Fibroblast of skin of abdomen (primary cell): ENCODE data around the gene SPEN.
A peak's percentile ranks its signal among the peaks of the same experiment; 100 is the strongest.
"Not testable (repeated sequence)": the region's sequence is repeated elsewhere in the genome, so short reads cannot be mapped to it uniquely, and the experiment has no call there.

Experiments used
- DNase-seq: peaks from one replicate; pipeline ENCODE4 v3.0.0-alpha.2; 2013

The SPEN gene

DNA sequence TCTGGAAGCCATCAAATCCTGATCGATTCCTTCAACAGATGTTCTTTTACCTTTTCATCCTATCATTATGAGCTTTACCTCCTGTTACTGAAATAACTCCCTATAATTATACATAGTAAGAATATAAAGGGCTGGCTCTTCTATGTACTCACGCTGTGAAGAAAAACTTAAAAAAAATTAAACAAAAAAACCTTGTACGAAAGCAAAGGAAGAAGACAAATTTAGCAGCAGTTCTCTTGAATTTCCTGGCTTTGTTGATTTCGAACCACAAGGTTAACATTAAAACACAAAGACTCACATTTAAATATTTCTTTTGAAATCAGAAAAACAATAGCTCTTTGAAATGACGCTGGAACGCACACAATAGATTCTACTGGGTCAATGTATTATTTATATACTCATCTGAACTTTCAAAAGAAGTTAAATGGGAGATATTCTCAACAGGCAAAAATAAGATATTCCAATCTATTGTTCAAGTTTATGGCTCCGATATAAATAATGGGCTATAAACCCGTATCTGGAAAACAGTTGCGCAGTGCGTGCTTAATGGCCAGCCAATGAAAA, 13.6 kb upstream of the SPEN start:
- no peak for DNase-seq

DNA sequence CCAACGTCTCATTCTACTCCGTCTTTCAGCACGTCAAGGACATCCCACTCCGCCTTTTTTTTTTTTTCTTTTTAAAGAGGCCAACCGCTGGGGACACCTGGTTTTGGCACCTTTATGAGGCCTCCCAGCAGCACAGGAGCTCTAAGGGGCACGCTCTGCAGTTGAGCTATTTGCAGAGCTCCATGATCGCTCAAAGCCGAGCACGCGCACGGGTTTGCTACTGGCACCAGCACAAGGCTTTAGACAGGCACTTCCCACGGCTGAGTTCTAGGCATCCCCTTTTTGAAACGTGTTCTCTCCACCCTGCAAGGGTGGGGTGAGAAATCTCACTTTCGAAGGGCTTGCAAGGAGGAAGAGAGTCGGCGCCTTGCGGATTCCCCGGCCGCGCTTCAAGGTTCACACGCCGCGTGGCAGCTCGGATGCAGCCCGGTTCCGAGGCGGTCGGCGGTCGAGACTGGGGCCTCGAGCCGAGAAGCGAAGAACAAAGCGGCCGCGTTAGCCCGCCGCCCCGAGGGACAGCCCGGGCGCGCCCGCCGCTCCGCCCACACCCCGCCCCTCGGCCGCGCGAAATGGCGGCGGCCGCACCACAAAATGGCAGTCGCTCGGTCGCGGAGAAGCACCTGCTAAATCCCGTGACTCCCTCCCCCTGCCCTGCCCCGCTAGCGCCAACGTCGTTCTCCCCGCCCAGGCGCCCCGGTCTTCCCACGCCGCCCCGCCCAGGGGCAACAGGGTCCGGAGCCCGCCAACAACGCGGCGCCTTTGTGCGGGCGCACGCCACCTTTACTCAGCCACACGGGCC, 12.9 kb upstream of the SPEN start:
- DNase-seq: peak; percentile 90

DNA sequence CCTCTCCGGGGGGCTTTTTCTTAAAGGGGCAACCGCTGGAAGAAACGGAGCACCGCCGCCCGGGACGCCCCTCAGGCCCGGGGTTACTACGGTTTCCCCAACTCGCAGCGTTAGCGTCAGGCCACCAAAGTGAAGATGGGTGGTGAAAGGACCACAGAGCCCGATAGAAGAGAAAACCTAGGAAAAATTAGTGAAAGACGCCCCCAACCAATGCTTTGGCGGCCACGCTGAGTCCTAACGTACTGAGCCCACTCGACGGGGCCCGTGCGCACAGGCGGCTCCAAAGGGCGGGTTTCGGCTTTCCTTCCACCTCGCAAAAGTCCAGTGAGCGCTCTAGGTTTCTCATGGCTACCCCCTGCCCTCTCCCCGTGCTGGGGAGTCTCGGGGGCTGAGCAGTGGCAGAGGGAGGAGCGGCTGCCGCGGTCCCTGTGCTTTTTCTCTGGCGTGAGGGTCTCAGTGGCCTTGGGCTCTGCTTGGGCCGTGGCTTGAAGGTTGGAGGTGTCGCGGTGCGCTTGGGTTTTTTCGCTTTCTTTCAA, 12.2 kb upstream of the SPEN start:
- no peak for DNase-seq

DNA sequence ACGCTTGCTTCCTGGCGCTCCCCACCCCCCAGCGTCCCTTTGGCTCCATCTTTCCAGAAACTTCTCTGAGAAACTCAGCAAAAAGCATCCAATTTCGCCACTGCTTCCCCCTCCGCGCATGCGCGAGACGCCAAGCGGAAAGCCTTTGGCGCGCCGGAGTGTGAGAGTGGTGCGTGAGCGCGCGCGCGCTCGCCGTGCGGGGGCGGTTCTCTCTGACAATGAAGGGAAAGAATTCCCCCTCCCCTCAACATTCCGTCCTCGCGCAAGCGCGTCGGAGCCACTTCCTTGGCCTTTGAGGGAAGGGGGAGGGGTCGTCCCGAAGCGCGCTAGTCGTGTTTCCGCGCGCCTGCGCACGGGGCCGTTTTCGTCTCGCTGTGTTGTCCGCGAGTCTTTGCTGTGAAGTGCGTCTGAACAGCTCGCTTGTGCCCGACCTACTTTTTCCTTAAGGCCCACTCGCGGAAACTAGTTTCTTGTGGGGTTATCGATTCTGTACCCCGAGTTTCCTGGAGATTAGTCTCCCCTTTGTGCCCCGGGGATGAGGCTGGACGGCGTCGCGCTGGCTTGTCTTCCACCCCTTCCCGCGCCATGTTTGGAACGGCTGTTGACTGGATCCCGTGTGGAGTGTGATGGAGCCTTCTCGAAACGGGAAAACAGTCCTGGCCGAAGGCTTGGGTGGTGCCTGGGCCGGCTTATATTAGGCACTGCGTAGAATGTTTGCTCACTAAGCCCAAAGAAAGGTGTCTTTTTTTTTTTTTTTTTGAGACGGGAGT, 11.6 kb upstream of the SPEN start:
- peak; percentile 99 for DNase-seq

DNA sequence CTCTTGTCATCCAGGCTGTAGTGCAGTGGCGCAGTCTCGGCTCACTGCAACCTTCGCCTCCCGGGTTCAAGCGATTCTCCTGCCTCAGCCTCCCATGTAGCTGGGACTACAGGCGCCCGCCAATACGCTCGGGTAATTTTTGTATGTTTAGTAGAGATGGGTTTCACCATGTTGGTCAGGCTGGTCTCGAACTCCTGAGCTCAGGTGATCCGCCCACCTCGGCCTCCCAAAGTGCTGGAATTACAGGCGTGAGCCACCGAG, 11.1 kb upstream of the SPEN start:
- not testable (repeated sequence) for DNase-seq

DNA sequence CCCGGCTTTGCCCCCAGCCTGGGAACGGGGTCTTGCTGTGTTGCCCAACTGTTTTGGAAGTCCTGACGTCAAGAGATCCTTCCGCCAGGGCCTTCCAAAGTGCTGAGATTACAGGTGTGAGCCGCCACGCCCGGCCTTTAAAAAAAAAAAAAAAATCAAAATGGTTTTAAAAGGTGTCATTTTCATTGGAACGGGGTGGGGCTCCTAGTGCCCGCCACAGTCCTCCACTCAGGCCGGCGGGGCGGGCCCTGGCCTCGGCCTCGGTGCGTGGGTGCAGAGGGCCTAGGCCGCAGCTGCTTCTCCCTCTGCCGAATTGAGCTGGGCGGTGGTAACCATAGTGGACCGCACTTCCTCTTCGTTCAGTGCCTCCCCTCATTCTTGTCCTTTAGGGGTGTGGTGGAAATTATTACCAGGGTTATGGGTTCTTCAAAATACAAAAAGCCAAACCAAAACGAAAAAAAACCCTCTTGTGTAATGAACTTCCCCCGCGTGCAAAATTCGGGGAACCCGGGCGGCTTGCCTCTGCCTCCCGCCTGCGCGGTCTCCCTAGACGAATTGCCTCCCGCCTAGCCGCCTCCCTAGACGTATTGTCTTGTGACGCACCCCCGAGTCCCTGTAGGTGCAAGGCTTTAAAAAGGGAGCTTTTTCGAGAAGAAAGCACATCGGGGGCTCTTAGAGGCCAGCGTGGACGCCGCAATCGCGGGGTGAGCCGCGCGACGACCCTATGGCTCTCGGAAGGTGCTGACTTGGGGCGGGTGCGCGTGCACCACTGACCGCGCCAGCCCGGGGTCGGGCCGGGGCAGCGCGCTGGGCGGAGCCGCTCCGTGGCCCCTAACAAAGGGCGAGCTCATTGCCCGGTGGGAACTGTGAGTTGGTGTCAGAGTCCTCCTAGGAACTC, 10.5 kb upstream of the SPEN start:
- no peak for DNase-seq

DNA sequence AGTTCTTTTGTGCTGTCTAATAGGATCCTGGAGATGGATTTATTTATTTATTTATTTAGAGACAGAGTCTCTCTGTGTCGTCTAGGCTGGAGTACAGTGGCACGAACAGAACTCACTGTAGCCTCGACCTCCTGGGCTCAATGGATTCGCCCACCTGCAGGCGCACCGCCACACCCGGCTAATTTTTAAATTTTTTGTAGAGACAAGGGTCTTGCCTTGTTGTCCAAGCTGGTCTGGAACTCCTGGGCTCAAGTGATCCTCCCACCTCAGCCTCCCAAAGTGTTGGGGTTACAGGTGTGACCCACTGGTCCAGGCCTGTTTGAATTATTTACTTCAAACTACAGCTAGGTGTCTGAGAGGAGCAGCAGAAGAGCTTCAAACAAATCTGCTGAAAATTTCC, 9.6 kb upstream of the SPEN start:
- DNase-seq: no peak

DNA sequence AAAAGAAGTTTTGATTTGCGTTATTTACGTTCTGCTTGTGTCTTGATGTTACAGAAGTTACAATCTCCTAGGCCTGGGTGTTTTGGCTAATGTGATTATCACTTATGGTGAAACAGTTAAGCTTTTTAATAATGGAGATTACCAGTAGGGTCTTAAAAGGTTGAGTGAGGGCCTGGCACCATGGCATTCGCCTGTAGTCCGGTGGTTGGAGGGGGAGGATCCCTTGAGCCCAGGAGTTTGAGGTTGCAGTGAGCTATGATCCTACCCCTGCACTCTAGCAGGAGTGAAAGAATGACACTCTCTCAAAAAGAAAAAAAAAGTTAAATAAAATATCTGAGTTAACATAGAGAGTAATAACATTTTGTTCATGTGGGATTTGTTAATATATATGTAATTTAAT, 8.8 kb upstream of the SPEN start:
- no peak for DNase-seq

DNA sequence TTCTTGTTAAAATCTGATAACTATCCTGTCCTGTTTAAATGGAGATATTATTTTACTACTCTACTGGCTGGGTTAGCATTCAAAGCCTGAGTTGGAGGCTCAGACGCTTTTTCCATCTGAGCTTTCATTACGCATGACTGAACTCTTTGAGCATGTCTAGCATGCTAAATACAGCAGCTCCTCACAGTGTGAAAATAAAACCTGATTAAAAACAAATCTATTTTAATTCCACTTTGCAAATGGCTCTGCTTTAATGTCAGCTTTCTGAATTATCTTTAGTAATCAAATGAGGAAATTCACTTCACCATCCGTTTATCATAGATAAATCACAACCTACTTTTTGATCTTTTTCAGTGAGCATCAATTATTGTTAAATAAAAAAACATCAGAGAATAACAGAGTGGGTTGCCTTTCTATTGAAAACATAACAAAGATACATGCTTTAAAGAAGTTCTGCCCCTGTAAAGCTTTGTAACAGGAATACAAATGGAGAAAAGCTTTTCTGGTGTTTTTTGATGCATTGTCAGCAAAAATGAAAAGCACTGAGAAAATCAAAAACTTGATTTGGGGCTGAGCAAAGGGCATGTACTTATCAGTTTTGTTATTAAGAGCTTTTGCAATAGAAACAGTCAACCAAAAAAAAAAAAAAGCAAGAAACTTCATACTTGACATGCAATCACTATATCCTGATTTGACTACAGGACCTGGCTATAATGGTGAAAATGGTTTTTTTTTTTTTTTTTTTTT, 3.5 kb upstream of the SPEN start:
- DNase-seq: no peak

DNA sequence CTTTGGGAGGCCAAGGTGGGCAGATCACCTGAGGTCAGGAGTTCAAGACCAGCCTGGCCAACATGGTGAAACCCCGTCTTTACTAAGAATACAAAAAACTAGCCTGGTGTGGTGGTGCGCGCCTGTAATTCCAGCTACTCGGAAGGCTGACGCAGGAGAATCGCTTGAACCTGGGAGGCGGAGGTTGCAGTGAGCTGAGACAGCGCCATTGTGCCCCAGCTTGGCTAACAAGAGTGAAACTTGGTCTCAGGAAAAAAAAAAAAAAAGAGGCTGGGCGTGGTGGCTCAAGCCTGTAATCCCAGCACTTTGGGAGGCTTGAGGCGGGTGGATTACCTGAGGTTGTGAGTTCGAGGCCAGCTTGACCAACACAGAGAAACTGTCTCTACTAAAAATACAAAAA, 1.5 kb upstream of the SPEN start:
- DNase-seq: not testable (repeated sequence)

DNA sequence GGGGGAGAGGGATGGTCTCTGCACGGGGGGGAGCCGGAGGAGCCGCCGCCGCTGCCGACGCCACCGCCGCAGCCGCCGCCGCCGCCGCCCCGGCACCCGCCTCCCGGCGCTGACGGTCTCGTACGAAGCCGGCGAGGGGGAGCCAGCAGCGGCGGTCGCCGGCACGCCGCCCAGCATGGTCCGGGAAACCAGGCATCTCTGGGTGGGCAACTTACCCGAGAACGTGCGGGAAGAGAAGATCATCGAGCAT, 311 bp downstream of the SPEN start:
- no peak for DNase-seq

DNA sequence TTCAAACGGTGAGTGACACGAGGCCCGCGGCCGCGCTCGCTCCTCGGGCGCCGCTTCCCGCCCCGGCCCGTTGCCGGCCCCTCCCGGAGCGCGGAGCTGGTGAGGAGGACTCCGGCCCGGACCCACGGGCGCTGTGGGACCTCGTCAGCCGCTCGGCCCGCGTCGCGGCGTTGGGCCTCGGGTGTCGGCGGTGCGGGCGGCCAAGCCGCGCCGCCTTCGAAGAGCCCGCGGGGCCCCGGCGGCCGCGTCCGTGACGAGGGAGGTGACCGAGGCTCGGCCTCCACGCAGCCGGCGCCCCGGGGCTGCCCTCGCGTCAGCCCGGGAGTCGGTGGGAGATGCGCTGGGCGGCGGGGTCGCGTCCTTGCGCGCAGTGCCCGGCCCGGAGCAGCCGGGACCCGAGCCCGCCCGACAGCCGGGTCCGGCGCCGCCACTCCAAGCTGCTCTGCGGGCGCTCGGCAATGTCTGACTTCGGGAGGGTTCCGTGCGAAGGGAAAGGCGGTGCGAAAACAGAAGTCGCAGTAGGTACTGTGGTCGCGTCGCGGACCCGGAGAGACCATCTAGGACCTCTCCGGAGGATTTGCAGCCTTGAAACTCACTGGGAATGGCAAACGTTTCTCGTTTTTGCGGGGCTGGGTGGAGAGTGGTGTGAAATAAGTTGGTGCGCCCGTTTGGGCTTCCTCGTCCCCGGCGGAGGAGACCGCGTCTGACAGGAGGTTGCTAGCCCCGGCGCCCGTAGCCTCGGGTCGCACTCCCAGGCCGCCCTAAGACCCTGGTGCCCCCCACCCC, 829 bp downstream of the SPEN start:
- DNase-seq: no peak

DNA sequence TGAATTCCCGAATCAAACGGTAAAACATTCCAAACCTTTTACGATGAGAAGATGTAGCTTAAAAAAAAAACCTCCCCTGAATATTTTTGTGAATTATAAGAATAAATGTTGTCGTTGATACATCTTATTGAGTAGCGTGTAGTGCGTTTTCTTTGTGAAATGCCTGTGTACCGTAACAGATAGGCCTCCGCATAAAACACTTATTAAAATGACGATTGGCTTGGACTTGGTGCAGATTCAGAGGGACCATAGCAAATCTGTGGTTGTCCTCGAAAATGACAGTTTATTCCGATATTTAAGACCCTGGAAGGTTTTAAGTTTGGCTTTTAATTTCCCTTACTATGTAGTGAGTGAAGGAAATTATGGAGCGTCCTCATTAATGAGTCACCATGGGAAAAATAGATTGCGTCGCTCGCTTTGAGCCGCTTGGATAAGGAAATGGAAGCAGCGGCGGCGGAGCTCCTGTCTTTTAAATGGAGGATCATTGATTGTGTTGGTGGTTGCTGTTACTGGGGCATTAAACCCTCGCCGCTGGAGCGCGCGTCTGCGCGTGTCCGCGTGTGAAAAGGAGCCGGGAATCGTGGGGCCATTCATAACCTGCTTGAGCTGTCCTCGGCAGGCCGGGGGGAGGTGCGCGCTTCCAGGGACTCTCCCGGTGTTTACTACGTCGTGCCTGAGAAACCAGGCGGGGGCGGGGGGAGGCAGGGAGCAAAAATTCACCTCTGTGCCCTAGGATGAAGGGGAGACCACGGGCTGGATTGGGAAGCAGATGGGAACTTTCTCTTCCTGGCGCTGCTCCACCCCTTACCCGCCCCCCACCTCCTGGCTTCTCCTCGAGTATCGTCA, 1.6 kb downstream of the SPEN start:
- peak; percentile 84 for DNase-seq

DNA sequence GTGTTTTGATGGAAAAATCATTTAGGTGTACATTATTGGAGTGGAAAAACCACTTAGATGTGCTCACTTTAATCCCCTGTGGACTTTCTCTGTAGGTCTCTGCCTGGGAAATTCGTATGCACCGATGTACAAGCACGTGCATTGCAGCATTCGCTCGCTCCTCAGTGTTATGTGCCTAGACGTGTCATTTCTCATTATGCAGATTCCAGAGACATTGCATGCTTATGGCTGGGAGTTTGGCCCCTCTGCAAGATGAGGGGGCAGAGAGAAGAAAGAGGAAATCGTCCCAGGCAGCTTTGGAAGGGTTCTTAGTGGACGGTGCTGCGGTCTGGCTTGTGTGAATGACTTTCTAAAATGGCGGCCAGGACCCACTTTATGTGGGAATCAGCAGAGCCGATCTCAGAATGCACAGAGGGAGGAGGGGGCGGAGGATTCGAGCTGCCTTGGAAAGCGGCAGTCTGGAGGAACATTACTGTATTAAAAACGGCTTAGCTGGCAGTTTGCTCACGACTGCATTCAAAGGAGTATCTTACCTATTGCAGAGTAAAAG, 2.3 kb downstream of the SPEN start:
- DNase-seq: peak; percentile 71

DNA sequence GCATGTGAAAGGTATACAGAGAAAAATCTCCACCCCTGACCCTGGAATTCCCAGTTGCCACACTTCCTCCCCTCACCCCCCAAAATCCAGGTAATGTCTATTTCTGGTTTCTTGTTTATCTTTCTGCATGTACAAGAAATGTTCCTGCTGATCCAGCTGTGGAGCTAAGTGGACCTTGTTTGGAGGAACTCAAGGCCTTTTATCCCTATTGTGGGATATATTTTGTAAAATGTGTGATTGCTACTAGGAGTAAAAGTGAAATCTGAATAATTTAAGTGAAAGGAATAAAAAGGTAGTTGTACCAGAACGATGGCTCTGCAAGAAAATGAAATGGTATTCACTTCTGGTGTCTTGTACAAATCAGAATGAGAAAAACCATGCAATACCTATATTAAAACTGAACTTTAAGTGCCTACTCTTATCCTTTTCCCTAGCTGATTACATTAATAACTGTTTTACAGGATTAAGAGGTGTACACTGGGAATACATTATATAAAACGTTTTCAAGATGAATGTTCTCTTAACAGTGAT, 3.0 kb downstream of the SPEN start:
- no peak for DNase-seq

DNA sequence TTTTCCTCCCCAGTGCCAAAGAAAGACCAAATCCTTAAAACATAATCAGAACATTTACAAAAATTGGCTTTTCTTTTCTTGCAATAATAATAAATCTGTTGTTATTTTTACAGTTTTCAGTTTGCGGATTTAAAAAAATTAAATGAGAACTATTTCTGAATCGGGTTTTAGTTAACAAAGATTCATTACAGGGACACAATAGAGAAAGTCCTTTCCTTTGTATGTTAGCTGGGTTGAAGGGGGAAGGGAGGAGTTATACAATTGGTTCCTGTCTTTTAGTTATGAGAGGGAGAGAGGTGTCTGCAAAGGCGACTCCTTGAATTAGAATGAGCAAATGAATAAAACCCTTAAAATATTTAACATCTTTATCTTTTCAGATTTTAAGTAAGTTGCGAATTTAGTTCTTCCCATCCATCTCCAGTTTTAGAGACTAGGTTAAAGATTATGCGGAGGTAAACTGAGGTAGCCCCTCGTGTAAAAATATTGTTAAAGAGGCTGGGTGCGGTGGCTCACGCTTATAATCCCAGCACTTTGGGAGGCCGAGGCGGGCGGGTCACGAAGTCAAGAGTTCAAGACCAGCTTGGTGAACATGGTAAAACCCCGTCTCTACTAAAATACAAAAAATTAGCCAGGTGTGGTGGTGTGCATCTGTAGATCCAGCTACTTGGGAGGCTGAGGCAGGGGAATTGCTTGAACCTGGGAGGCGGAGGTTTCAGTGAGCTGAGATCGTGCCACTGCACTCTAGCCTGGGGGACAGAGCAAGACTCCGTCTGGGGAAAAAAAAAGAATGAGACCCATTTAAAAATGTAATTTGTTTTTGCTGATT, 3.9 kb downstream of the SPEN start:
- no peak for DNase-seq

DNA sequence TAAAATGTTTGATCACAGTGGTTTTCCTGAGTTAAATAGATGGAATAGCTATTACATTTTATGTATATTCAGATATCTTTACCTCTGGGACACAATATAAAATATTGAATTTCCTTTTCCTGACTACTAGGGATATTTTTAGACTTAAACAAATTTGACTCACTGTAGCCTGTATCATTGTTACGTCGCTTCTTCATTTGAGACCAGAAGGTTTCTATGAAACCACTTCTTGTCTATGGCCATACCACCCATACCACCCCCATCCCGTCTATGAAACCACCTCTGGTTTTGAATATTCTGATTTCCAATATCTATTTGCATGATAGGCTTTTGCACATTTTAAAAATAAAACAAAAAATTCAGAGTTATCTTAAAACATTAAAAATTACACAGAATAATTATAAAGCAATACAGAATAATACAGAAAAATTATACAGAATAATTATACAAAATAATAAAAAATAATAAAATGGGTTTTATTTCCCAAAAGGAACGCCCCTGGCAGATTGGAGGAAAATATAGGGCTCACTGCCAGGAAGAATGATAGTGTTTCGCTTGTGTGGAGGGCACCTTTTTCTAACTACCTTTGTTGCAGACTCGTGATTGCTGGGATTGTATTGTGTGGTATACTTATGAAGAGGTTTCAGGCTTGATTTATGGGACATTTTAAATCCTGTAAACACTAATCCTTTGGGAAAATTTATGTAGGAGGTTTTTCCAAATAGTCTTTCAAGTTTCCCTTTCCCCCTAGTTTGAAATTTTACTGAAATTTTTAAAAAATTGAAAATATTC, 4.7 kb downstream of the SPEN start:
- DNase-seq: no peak

DNA sequence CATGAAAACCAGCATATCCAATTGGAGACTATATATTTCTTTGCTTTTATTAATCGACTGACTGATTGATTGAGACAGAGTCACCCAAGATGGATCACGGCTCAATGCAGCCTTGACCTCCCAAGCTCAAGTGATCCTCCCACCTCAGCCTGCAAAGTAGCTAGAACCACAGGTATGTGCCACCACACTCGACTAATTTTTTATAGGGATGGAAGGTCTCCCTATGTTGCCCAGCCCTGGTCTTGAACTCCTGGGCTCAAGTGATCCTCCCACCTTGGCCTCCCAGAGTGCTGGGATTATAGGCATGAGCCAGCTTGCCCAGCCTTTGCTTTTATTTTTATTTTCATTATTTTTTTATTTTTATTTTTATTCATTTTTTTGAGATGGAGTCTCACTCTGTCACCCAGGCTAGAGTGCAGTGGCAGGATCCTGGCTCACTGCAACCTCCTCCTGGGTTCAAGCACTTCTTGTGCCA, 5.4 kb downstream of the SPEN start:
- DNase-seq: no peak
